HepG2 (cell line): ENCODE measurements around the gene HYOU1. TPM values are rescaled to one million over a fixed set of nuclear protein-coding genes. Genes with fewer than 3 reads are reported as not detected.

Source experiments
- ARNTL ChIP-seq: sonication (generic); formaldehyde crosslinking; IDR thresholded peaks from 2 replicates; pipeline ENCODE4 v1.4.0; 2020; ENCODE audit warnings: mild to moderate bottlenecking, missing genetic modification reagents
- BRCA1 ChIP-seq: sonication (generic); formaldehyde crosslinking; IDR thresholded peaks from 2 replicates; pipeline ENCODE4 v1.4.0; 2020; ENCODE audit warnings: missing genetic modification reagents
- DMAP1 ChIP-seq: IDR thresholded peaks from 2 replicates; pipeline ENCODE4 v1.6.1; 2016
- HCFC1 ChIP-seq: fragments of 150-350 bp; IDR thresholded peaks from 2 replicates; pipeline ENCODE4 v1.6.1; 2014; ENCODE audit warnings: low read depth, low read length
- HDAC1 ChIP-seq: sonication (generic); formaldehyde crosslinking; IDR thresholded peaks from 2 replicates; pipeline ENCODE4 v1.5.1; 2020; ENCODE audit warnings: mild to moderate bottlenecking, missing genetic modification reagents
- HNF4A ChIP-seq: sonication (generic); formaldehyde crosslinking; IDR thresholded peaks from 2 replicates; pipeline ENCODE4 v1.4.0; 2020; ENCODE audit warnings: missing genetic modification reagents
- HNRNPL ChIP-seq: fragments of 200-400 bp; formaldehyde crosslinking; IDR thresholded peaks from 2 replicates; pipeline ENCODE4 v1.6.1; 2017; ENCODE audit warnings: mild to moderate bottlenecking, low read depth, low read length
- KLF13 ChIP-seq: sonication (generic); formaldehyde crosslinking; IDR thresholded peaks from 2 replicates; pipeline ENCODE4 v1.4.0; 2020; ENCODE audit warnings: mild to moderate bottlenecking, missing genetic modification reagents
- MTA3 ChIP-seq: sonication (generic); formaldehyde crosslinking; IDR thresholded peaks from 2 replicates; pipeline ENCODE4 v1.4.0; 2020; ENCODE audit warnings: missing genetic modification reagents
- MYC ChIP-seq: sonication (generic); formaldehyde crosslinking; IDR thresholded peaks from 2 replicates; pipeline ENCODE4 v1.9.0; 2021; ENCODE audit warnings: missing genetic modification reagents, borderline replicate concordance
- NR2F6 ChIP-seq, 2 experiments: IDR thresholded peaks; 2 replicates each; pipeline ENCODE4 v1.6.1; 2016; ENCODE audit warnings: antibody characterized with exemption in 1 of 2, mild to moderate bottlenecking in 1 of 2
- POGZ ChIP-seq: sonication (generic); formaldehyde crosslinking; IDR thresholded peaks from 2 replicates; pipeline ENCODE4 v1.4.0; 2020; ENCODE audit warnings: mild to moderate bottlenecking, missing genetic modification reagents
- RARG ChIP-seq: sonication (generic); formaldehyde crosslinking; IDR thresholded peaks from 2 replicates; pipeline ENCODE4 v1.4.0; 2020; ENCODE audit warnings: low read depth, mild to moderate bottlenecking, missing genetic modification reagents
- SRY ChIP-seq: sonication (generic); formaldehyde crosslinking; IDR thresholded peaks from 2 replicates; pipeline ENCODE4 v1.8.0; 2022; ENCODE audit warnings: mild to moderate bottlenecking, missing genetic modification reagents
- TEAD2 ChIP-seq: sonication (generic); formaldehyde crosslinking; IDR thresholded peaks from 2 replicates; pipeline ENCODE4 v1.9.0; 2021; ENCODE audit warnings: missing genetic modification reagents
- TP53 ChIP-seq: sonication (generic); formaldehyde crosslinking; conservative IDR thresholded peaks from 2 replicates; pipeline ENCODE4 v1.4.0; 2020; ENCODE audit warnings: missing genetic modification reagents
- ZBTB7A ChIP-seq: sonication (generic); formaldehyde crosslinking; IDR thresholded peaks from 2 replicates; pipeline ENCODE4 v1.8.0; 2022; ENCODE audit warnings: mild to moderate bottlenecking, missing genetic modification reagents
- ZNF354B ChIP-seq: sonication (generic); formaldehyde crosslinking; IDR thresholded peaks from 2 replicates; pipeline ENCODE4 v1.8.0; 2022; ENCODE audit warnings: mild to moderate bottlenecking, missing genetic modification reagents
- ZNF431 ChIP-seq: sonication (generic); formaldehyde crosslinking; IDR thresholded peaks from 2 replicates; pipeline ENCODE4 v1.9.0; 2022; ENCODE audit warnings: missing genetic modification reagents, low read depth, mild to moderate bottlenecking, borderline replicate concordance
- ZNF44 ChIP-seq: sonication (generic); formaldehyde crosslinking; IDR thresholded peaks from 2 replicates; pipeline ENCODE4 v1.5.1; 2020; ENCODE audit warnings: mild to moderate bottlenecking, missing genetic modification reagents
- ZNF644 ChIP-seq: IDR thresholded peaks from 2 replicates; pipeline ENCODE4 v1.6.1; 2016; ENCODE audit warnings: low read depth
- ZNF775 ChIP-seq: sonication (generic); formaldehyde crosslinking; IDR thresholded peaks from 2 replicates; pipeline ENCODE4 v1.4.0; 2020; ENCODE audit warnings: missing genetic modification reagents, mild to moderate bottlenecking, moderate library complexity, borderline replicate concordance
- ZNF792 ChIP-seq: IDR thresholded peaks from 2 replicates; pipeline ENCODE4 v1.6.1; 2016
- polyA plus RNA-seq, 8 experiments: library from polyadenylated mRNA; depleted of rRNA in 3 of 8; stranded (reverse) in 7 of 8; unstranded in 1 of 8; fragments of >200 nt; fragmentation: Illumina TruSeq in 4 of 8; extraction: Trizol in 4 of 8; gene quantifications; 2 replicates each; pipeline versions ENCODE4 v1.2.1 to v1.2.3, GENCODE V29; 2011 to 2016; ENCODE audit warnings: low read depth in 4 of 8, missing spikeins in 1 of 8, mixed read lengths in 1 of 8; ENCODE audit not compliant: insufficient read depth in 1 of 8
- total RNA-seq, 5 experiments: library from RNA; depleted of rRNA; stranded (reverse); fragments of >200 nt; fragmentation: Illumina TruSeq; extraction: Trizol; gene quantifications; 2 replicates each; pipeline ENCODE4 v1.2.3, GENCODE V29; 2016; ENCODE audit warnings: low read depth in 1 of 5
- TF ChIP-seq, protein P1 (sequence below): sonication (generic); formaldehyde crosslinking; conservative IDR thresholded peaks from 2 replicates; pipeline ENCODE4 v1.8.1; 2023; ENCODE audit warnings: missing genetic modification reagents
- TF ChIP-seq, protein P2 (sequence below): sonication (generic); formaldehyde crosslinking; IDR thresholded peaks from 2 replicates; pipeline ENCODE4 v1.5.0; 2020; ENCODE audit warnings: missing genetic modification reagents
- TF ChIP-seq, protein P3 (sequence below): sonication (generic); formaldehyde crosslinking; IDR thresholded peaks from 2 replicates; pipeline ENCODE4 v1.5.1; 2020; ENCODE audit warnings: missing genetic modification reagents, mild to moderate bottlenecking, borderline replicate concordance

HYOU1 gene
- total and polyA plus RNA-seq, 2 of the 13 experiments (the other 11 are each of a cell fraction or from before 2014, with no cell fraction given) = 127 to 155 TPM

DNA sequence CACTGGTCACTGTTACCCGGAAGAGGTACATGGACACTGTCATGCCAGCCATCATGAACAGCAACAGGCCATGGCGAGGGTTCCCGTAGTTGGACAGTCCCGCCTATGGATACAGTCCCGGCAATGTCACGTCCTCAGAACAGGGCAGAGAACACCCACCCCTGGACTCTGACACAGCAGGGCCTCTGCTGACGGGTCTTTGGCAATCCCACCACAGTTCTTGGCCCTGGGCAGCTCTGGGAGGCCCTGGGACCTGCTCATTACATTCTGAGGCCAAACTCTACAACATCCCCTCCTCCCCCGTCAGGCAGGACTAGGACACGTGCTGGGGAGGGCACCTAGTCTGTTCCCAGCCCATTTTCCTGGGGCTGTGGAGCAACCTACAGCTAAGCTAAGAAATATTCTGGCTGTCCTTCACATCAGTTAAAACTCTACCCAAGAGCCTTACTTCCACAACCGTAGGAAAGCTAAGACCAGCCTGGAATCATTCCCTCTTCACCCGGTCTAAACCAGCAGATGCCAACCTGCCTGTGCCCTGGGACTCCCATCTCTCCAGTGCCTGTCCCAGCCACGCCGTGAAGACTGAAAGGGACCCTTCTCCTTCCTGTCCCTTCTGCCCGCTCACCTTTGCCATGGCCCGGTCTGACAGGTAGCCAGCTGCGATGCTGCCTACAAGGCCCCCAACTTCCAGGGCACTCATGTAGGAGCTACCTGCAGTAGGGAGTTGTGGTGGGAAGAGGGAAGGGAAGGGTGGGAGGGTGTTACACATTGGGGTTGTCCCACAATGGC lies 30.8 kb downstream of the HYOU1 start (continued):
- TF ChIP-seq RARG (CRISPR knock-in tag) = no peak
- no peak for TF ChIP-seq ZBTB7A
- TF ChIP-seq MTA3 (CRISPR knock-in tag) = no peak
- TF ChIP-seq ARNTL (CRISPR knock-in tag) = peak; percentile 65; the same call in 1 of the 2 replicates
- TF ChIP-seq, protein P1, sequence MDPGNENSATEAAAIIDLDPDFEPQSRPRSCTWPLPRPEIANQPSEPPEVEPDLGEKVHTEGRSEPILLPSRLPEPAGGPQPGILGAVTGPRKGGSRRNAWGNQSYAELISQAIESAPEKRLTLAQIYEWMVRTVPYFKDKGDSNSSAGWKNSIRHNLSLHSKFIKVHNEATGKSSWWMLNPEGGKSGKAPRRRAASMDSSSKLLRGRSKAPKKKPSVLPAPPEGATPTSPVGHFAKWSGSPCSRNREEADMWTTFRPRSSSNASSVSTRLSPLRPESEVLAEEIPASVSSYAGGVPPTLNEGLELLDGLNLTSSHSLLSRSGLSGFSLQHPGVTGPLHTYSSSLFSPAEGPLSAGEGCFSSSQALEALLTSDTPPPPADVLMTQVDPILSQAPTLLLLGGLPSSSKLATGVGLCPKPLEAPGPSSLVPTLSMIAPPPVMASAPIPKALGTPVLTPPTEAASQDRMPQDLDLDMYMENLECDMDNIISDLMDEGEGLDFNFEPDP = no peak
- no peak for TF ChIP-seq TEAD2 (CRISPR knock-in tag)
- TF ChIP-seq KLF13 (CRISPR knock-in tag) = no peak
- TF ChIP-seq ZNF792 = no peak
- TF ChIP-seq HNRNPL = 0 out of 2 replicates have a peak, but pooled peaks have one; percentile 15
- TF ChIP-seq DMAP1 (CRISPR knock-in tag) = no peak
- TF ChIP-seq ZNF354B = no peak
- TF ChIP-seq TP53 (CRISPR knock-in tag) = no peak
- no peak for TF ChIP-seq BRCA1 (CRISPR knock-in tag)
- TF ChIP-seq HDAC1 (CRISPR knock-in tag) = no peak
- no peak for TF ChIP-seq ZNF431 (CRISPR knock-in tag)
- TF ChIP-seq HCFC1 = no peak
- peak; percentile 69 for TF ChIP-seq HNF4A
- no peak for TF ChIP-seq ZNF644 (CRISPR knock-in tag)
- TF ChIP-seq ZNF44 (CRISPR knock-in tag) = no peak
- TF ChIP-seq ZNF775 (CRISPR knock-in tag) = no peak
- TF ChIP-seq POGZ (CRISPR knock-in tag) = no peak
- TF ChIP-seq, protein P2, sequence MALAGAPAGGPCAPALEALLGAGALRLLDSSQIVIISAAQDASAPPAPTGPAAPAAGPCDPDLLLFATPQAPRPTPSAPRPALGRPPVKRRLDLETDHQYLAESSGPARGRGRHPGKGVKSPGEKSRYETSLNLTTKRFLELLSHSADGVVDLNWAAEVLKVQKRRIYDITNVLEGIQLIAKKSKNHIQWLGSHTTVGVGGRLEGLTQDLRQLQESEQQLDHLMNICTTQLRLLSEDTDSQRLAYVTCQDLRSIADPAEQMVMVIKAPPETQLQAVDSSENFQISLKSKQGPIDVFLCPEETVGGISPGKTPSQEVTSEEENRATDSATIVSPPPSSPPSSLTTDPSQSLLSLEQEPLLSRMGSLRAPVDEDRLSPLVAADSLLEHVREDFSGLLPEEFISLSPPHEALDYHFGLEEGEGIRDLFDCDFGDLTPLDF (CRISPR knock-in tag) = no peak
- peak; percentile 69; the same call in 1 of the 2 replicates for TF ChIP-seq MYC (CRISPR knock-in tag)
- no peak for TF ChIP-seq SRY
- no peak for TF ChIP-seq NR2F6 (IDR thresholded peaks at IDR 0.05)
- no peak for TF ChIP-seq NR2F6 (CRISPR knock-in tag; IDR thresholded peaks at IDR 0.05)
- TF ChIP-seq, protein P3, sequence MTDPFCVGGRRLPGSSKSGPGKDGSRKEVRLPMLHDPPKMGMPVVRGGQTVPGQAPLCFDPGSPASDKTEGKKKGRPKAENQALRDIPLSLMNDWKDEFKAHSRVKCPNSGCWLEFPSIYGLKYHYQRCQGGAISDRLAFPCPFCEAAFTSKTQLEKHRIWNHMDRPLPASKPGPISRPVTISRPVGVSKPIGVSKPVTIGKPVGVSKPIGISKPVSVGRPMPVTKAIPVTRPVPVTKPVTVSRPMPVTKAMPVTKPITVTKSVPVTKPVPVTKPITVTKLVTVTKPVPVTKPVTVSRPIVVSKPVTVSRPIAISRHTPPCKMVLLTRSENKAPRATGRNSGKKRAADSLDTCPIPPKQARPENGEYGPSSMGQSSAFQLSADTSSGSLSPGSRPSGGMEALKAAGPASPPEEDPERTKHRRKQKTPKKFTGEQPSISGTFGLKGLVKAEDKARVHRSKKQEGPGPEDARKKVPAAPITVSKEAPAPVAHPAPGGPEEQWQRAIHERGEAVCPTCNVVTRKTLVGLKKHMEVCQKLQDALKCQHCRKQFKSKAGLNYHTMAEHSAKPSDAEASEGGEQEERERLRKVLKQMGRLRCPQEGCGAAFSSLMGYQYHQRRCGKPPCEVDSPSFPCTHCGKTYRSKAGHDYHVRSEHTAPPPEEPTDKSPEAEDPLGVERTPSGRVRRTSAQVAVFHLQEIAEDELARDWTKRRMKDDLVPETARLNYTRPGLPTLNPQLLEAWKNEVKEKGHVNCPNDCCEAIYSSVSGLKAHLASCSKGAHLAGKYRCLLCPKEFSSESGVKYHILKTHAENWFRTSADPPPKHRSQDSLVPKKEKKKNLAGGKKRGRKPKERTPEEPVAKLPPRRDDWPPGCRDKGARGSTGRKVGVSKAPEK (CRISPR knock-in tag) = no peak
